ENCODE data around the gene CCL17. TPM values are rescaled to one million over a fixed set of nuclear protein-coding genes. Genes with fewer than 3 reads are reported as not detected.

The CCL17 gene
- total RNA-seq, 1 donor, result not detected

DNA sequence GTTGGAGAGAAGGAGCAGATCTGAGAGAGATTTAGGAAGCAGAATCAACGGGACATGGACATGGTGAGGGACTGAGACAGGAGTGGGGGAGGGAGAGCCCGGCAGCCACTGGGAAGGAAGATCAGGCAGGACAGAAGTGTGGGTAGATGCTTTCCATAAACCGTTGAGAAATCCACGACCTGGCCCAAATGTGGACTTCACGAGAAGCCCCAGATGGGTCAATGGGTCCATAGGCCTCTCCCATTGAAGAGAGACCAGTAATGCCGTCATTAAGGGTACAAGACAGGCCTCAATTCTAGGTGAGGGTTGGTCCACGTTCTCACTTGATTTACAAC lies 46.5 kb upstream of the CCL17 start:
- no peaks in the 10 kb centered on the region for H3K4me1 ChIP-seq (ENCODE audit: insufficient read depth, low read length)
- TF ChIP-seq, protein P1, sequence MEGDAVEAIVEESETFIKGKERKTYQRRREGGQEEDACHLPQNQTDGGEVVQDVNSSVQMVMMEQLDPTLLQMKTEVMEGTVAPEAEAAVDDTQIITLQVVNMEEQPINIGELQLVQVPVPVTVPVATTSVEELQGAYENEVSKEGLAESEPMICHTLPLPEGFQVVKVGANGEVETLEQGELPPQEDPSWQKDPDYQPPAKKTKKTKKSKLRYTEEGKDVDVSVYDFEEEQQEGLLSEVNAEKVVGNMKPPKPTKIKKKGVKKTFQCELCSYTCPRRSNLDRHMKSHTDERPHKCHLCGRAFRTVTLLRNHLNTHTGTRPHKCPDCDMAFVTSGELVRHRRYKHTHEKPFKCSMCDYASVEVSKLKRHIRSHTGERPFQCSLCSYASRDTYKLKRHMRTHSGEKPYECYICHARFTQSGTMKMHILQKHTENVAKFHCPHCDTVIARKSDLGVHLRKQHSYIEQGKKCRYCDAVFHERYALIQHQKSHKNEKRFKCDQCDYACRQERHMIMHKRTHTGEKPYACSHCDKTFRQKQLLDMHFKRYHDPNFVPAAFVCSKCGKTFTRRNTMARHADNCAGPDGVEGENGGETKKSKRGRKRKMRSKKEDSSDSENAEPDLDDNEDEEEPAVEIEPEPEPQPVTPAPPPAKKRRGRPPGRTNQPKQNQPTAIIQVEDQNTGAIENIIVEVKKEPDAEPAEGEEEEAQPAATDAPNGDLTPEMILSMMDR (IDR thresholded peaks at IDR 0.05; ENCODE audit: extremely low read depth, low read depth, low read length), result no peak
- H3K79me2 ChIP-seq (ENCODE audit: insufficient read depth, low read length), result no peaks in the 10 kb centered on the region
- H4K20me1 ChIP-seq (ENCODE audit: insufficient read depth, low read length), result no peaks in the 10 kb centered on the region
- no peak overlapping the region for H2AFZ ChIP-seq (ENCODE audit: low read length)
- H3K9me3 ChIP-seq (ENCODE audit: low read depth, low read length), result no peaks in the 10 kb centered on the region
- H3K27me3 ChIP-seq (ENCODE audit: insufficient read depth, low read length), result peaks cover 9% of the 10 kb centered on the region
- H3K36me3 ChIP-seq (ENCODE audit: insufficient read depth, low read length), result no peaks in the 10 kb centered on the region
- no peak overlapping the region for H3K4me2 ChIP-seq (ENCODE audit: insufficient read depth, low read length)
- H3K4me3 ChIP-seq (ENCODE audit: insufficient read depth, low read length), result no peak overlapping the region
- no peak for DNase-seq (ENCODE audit: insufficient read length, low spot score, missing footprints)
- no peak overlapping the region for H3K27ac ChIP-seq (ENCODE audit: low read depth, low read length)

DNA sequence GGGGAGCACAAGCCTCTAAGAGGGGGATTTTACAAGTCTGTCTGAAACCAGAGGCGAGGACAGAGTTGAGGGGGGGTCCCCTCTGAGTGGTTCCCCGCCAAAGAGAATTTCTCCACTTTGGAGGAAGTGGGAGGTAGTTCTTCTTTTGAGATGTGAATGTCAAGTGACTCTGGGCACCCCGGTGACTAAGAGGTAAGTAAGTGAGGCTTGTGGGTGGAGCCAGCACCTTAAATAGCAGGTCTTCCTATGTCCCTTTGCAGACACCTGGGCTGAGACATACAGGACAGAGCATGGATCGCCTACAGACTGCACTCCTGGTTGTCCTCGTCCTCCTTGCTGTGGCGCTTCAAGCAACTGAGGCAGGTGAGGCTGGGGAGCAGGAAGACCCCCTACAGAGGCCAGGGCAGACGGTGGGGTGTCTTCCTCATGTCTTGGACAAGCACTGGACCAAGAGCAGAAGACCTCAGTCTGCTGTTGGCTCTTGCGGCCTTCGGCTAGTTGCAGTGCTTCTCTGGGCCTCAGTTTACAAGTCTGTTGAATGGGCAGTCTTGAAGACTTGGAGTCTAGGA lies 46.0 kb upstream of the CCL17 start, which contains the start of gene CCL22:
CCL22 (plus strand) TSS at position 257 of the 569 bp plus-strand sequence; CDS start at position 291, 34 bp downstream.
- Histone ChIP-seq H3K36me3 (ENCODE audit: insufficient read depth, low read length) (no peaks in the 10 kb centered on the region), H3K27ac (ENCODE audit: low read depth, low read length) (no peak within 1 kb of the TSS), H3K4me2 (ENCODE audit: insufficient read depth, low read length) (no peak within 1 kb of the TSS), H3K79me2 (ENCODE audit: insufficient read depth, low read length) (no peaks in the 10 kb centered on the region), H3K4me3 (ENCODE audit: insufficient read depth, low read length) (no peak within 1 kb of the TSS), H4K20me1 (ENCODE audit: insufficient read depth, low read length) (no peaks in the 10 kb centered on the region), H3K27me3 (ENCODE audit: insufficient read depth, low read length) (peaks cover 9% of the 10 kb centered on the region), H3K9me3 (ENCODE audit: low read depth, low read length) (no peaks in the 10 kb centered on the region), H3K4me1 (ENCODE audit: insufficient read depth, low read length) (no peaks in the 10 kb centered on the region), H2AFZ (ENCODE audit: low read length) (no peak within 1 kb of the TSS)
- TF ChIP-seq, protein P1 (IDR thresholded peaks at IDR 0.05; ENCODE audit: extremely low read depth, low read depth, low read length), result no peak
- peak; percentile 69 for DNase-seq (ENCODE audit: insufficient read length, low spot score, missing footprints)

DNA sequence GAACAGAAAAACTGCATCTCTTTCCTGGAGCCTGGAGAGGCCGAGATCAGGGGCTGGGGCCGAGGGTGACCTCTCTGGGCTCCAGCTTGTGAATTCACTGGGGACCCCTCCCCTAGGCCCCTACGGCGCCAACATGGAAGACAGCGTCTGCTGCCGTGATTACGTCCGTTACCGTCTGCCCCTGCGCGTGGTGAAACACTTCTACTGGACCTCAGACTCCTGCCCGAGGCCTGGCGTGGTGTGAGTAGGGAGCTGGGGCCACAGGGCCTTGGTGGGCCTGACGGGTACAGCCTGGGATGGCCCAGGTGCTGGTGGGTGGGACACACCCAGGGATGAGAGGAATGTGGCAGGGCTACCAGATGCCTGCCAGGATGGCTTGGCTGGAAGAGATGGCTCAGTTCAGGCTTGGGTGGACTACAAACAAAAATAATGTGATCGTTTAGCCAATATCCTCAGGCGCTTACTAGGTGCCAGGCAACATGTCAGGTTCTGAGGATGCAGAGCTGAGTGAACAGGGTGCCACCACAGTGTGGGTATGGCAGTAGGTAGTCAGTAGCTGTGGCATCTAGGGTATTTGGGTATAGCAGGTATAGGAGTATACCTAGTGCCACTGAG lies 44.1 kb upstream of the CCL17 start:
- Histone ChIP-seq H2AFZ (ENCODE audit: low read length) (no peak overlapping the region), H3K79me2 (ENCODE audit: insufficient read depth, low read length) (no peaks in the 10 kb centered on the region), H3K27ac (ENCODE audit: low read depth, low read length) (no peak overlapping the region), H4K20me1 (ENCODE audit: insufficient read depth, low read length) (no peaks in the 10 kb centered on the region), H3K4me2 (ENCODE audit: insufficient read depth, low read length) (no peak overlapping the region), H3K27me3 (ENCODE audit: insufficient read depth, low read length) (peaks cover 5% of the 10 kb centered on the region), H3K9me3 (ENCODE audit: low read depth, low read length) (no peaks in the 10 kb centered on the region), H3K36me3 (ENCODE audit: insufficient read depth, low read length) (no peaks in the 10 kb centered on the region), H3K4me3 (ENCODE audit: insufficient read depth, low read length) (no peak overlapping the region), H3K4me1 (ENCODE audit: insufficient read depth, low read length) (no peaks in the 10 kb centered on the region)
- no peak for DNase-seq (ENCODE audit: insufficient read length, low spot score, missing footprints)
- TF ChIP-seq, protein P1 (IDR thresholded peaks at IDR 0.05; ENCODE audit: extremely low read depth, low read depth, low read length), result no peak

DNA sequence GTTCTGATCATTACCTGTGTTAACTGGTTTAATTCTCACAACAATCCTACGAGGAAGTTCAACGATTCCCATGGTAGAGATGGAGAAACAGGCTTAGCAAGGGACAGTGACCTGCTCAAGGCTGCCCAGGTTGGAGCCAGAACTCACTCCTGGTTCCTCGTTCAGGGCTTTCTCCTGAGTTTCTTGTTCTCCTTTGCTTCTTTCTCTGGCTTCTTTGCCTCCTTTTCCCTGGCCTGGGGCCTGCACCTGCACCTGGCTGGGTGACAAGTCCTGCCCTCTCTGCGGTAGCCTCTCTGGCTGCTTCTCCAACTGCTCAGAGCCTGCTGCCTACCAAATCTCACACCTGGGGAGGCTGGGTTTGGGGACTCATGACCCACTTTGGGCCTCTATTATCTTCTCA lies 43.2 kb upstream of the CCL17 start:
- peaks cover 5% of the 10 kb centered on the region for H3K27me3 ChIP-seq (ENCODE audit: insufficient read depth, low read length)
- TF ChIP-seq, protein P1 (IDR thresholded peaks at IDR 0.05; ENCODE audit: extremely low read depth, low read depth, low read length), result no peak

More for the DNA sequence above, 43.2 kb upstream of the CCL17 start:
- H3K79me2 ChIP-seq (ENCODE audit: insufficient read depth, low read length), result no peaks in the 10 kb centered on the region
- no peak overlapping the region for H2AFZ ChIP-seq (ENCODE audit: low read length)
- no peak for DNase-seq (ENCODE audit: insufficient read length, low spot score, missing footprints)
- no peak overlapping the region for H3K4me2 ChIP-seq (ENCODE audit: insufficient read depth, low read length)
- H3K36me3 ChIP-seq (ENCODE audit: insufficient read depth, low read length), result no peaks in the 10 kb centered on the region
- H3K9me3 ChIP-seq (ENCODE audit: low read depth, low read length), result no peaks in the 10 kb centered on the region
- H3K4me3 ChIP-seq (ENCODE audit: insufficient read depth, low read length), result no peak overlapping the region
- no peaks in the 10 kb centered on the region for H4K20me1 ChIP-seq (ENCODE audit: insufficient read depth, low read length)
- no peaks in the 10 kb centered on the region for H3K4me1 ChIP-seq (ENCODE audit: insufficient read depth, low read length)
- no peak overlapping the region for H3K27ac ChIP-seq (ENCODE audit: low read depth, low read length)
